Measurements from ENCODE around the gene NWD2.
A peak's percentile ranks its signal among the peaks of the same experiment; 100 is the strongest.

DNA sequence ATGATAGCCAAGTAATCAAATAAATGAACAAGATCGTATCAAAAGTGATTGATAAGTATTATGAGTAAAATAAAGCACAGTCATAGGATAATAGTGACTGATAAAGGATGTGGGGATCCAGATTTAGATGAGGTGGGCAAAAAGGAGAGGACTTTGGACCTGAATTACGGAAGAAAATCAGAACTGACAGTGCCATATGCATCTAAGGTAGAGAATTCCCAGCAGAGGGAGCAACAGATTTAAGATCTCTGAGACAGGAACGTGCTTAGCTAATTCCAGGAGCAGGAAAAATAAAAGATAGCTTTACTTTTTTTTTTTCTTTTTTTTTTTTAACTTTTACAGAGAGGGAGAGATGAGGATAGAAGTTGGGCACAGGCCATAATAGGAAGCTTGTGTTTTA lies 189.9 kb downstream of the NWD2 start:
- TF ChIP-seq, protein P1, sequence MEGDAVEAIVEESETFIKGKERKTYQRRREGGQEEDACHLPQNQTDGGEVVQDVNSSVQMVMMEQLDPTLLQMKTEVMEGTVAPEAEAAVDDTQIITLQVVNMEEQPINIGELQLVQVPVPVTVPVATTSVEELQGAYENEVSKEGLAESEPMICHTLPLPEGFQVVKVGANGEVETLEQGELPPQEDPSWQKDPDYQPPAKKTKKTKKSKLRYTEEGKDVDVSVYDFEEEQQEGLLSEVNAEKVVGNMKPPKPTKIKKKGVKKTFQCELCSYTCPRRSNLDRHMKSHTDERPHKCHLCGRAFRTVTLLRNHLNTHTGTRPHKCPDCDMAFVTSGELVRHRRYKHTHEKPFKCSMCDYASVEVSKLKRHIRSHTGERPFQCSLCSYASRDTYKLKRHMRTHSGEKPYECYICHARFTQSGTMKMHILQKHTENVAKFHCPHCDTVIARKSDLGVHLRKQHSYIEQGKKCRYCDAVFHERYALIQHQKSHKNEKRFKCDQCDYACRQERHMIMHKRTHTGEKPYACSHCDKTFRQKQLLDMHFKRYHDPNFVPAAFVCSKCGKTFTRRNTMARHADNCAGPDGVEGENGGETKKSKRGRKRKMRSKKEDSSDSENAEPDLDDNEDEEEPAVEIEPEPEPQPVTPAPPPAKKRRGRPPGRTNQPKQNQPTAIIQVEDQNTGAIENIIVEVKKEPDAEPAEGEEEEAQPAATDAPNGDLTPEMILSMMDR (IDR thresholded peaks at IDR 0.05): peak; percentile 42
- TF ChIP-seq ZFX (IDR thresholded peaks at IDR 0.05; ENCODE audit: borderline replicate concordance): no peak

Data from 22Rv1 (cell line).